NCI-H1417 (cell line): ENCODE data around the gene TDRD3.

ENCODE experiments used
- DNase-seq, 3 experiments: peaks; one replicate each; lab custom pipeline; 2025; lab: John Stamatoyannopoulos, UW

TDRD3 gene

GRCh38 chr13:60454425-60454824 lies 57.4 kb downstream of the TDRD3 start:
- no peak for DNase-seq

- no peak for DNase-seq
Observed at GRCh38 chr13:60463787-60464186, 66.8 kb downstream of the TDRD3 start.

- peak in 2 of 3 experiments; percentile 19 to 45 for DNase-seq
Observed at GRCh38 chr13:60467098-60467497, 70.1 kb downstream of the TDRD3 start.

- DNase-seq: no peak
Observed at GRCh38 chr13:60479273-60479672, 82.3 kb downstream of the TDRD3 start.

- no peak for DNase-seq
Observed at GRCh38 chr13:60482012-60482411, 85.0 kb downstream of the TDRD3 start.

GRCh38 chr13:60484865-60485264 lies 87.8 kb downstream of the TDRD3 start:
- DNase-seq: no peak

GRCh38 chr13:60491531-60491930 lies 94.5 kb downstream of the TDRD3 start:
- DNase-seq: no peak

- DNase-seq: no peak
Observed at GRCh38 chr13:60492187-60492586, 95.2 kb downstream of the TDRD3 start.

GRCh38 chr13:60494296-60494695 lies 97.3 kb downstream of the TDRD3 start:
- no peak for DNase-seq

- no peak for DNase-seq
Observed at GRCh38 chr13:60501236-60501635, 104.2 kb downstream of the TDRD3 start.

GRCh38 chr13:60509601-60510386 lies 112.8 kb downstream of the TDRD3 start:
- peak in 2 of 3 experiments; percentile 32 to 74 for DNase-seq

- DNase-seq: no peak
Observed at GRCh38 chr13:60511637-60512036, 114.6 kb downstream of the TDRD3 start.

GRCh38 chr13:60514891-60515290 lies 117.9 kb downstream of the TDRD3 start:
- DNase-seq: no peak

- DNase-seq: no peak
Observed at GRCh38 chr13:60519496-60519895, 122.5 kb downstream of the TDRD3 start.

GRCh38 chr13:60520902-60521569 lies 124.0 kb downstream of the TDRD3 start:
- DNase-seq: no peak

- no peak for DNase-seq
Observed at GRCh38 chr13:60538566-60538965, 141.5 kb downstream of the TDRD3 start.

- no peak for DNase-seq
Observed at GRCh38 chr13:60540276-60540675, 143.3 kb downstream of the TDRD3 start.

GRCh38 chr13:60562096-60562780 lies 165.2 kb downstream of the TDRD3 start:
- no peak for DNase-seq

GRCh38 chr13:60571571-60571970 lies 174.6 kb downstream of the TDRD3 start:
- no peak for DNase-seq

- DNase-seq: peak in 2 of 3 experiments; percentile 12 to 52
Observed at GRCh38 chr13:60572003-60572798, 175.2 kb downstream of the TDRD3 start.

GRCh38 chr13:60572855-60573254 lies 175.8 kb downstream of the TDRD3 start:
- no peak for DNase-seq

GRCh38 chr13:60574735-60575134 lies 177.7 kb downstream of the TDRD3 start:
- peak in 1 of 3 experiments; percentile 51 for DNase-seq
